Activated T-cell treated with anti-CD3 and anti-CD28 coated beads, Interleukin-2, amount 50 U/mL, for 4 hours (primary cell): ENCODE results near the gene FLOT1. TPM values are rescaled to one million over a fixed set of nuclear protein-coding genes. Genes with fewer than 3 reads are reported as not detected.

Experiments
- ATAC-seq, 2 donors: fragments of 200-7000 bp; cut with Tn5 transposase; one replicate each; pipeline ENCODE4 v1.10.0; 2021
- DNase-seq: peaks from one replicate; pipeline ENCODE4 v3.0.0-alpha.2; 2020
- H3K27me3 Mint-ChIP-seq: one replicate; pipeline ENCODE4 v1.8.0; 2021; ENCODE audit warnings: low read depth, mixed read lengths
- H3K36me3 Mint-ChIP-seq: one replicate; pipeline ENCODE4 v1.8.0; 2022; ENCODE audit warnings: mixed read lengths; ENCODE audit not compliant: insufficient read depth
- H3K4me1 Mint-ChIP-seq: one replicate; pipeline ENCODE4 v1.8.0; 2021; ENCODE audit warnings: low read depth, mixed read lengths
- H3K4me3 Mint-ChIP-seq: one replicate; pipeline ENCODE4 v1.8.0; 2021; ENCODE audit warnings: mild to moderate bottlenecking, moderate library complexity, mixed read lengths
- H3K9me3 Mint-ChIP-seq: one replicate; pipeline ENCODE4 v1.8.0; 2021; ENCODE audit warnings: mixed read lengths
- total RNA-seq, 3 donors: library from RNA; stranded (reverse); gene quantifications; one replicate each; pipeline ENCODE4 v1.2.1, GENCODE V29; 2021

FLOT1 gene
- total RNA-seq, 3 donors from 2014 or later = 93.0 to 98.1 (median 95.0) TPM

DNA sequence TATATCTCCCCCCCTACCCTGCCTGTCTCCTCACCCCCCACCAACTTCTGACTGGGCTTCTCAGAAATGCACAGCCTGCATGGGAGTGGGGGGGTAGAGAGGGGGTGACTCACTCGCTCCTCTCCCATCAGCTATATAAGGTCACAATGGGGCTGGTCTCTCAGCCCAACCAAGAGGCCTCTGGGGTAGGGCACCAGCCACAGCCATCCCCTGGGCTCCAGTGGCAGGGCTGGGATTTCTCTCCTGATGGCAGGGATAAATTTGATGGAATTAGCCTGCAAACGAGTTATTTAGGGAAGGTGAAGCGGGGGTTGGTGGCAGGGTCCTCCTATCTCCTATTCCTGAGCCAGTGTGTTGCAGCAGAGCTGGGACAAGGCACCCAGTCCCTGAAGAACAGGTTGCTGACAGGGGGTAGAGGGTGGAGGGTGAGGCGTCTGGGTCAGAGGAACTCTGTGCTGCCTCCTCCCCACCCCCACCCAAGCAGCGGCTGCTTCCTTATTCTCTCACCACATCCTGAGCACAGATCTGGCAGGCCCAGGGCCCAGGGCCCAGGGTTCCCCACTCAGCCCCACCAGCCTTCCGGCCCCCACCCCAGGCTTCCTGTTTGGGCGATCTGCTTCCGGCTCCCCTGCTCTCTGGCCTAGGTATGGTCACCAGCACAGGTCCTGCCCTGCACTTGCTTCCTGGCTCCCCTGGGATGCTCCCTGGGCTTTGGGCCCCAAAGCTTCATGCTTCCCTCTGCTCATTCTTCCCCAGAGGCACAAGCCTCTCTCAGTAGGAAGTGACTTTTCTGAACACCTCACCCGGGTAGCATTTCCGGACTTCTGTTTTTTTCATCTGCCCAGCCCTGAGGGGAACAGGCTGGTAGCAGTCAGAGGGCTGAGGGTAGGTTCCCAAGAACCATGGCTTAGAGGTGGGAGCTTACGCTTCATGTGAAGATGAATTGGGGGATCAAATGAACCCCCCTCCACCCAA is 60.1 kb downstream of the FLOT1 start:
- Mint-ChIP-seq H3K27me3 (no peaks in the 10 kb centered on the region), H3K4me1 (peaks cover 26% of the 10 kb centered on the region), H3K9me3 (no peaks in the 10 kb centered on the region), H3K4me3 (peak overlapping the region; percentile 100), H3K36me3 (peaks cover 41% of the 10 kb centered on the region)
- ATAC-seq = peak; percentile 71 to 72
- peak; percentile 86 for DNase-seq

DNA sequence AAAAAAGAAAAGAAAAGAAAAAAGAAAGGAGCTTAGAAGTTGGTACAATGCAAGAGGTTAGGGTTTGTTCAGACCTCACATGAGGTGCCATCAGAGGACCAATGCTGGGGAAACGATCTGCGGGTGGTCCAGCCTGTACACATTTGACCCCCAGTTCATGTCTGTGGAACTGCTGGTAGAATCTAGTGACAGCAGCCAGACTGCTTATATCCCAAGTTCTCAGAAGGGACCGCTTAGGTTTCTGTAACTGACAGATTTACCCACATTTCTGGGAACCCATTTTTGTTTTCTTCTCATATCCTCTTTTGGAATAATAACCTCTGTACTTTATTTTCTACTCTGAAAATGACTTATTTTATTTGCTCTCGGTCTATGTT is 60.7 kb downstream of the FLOT1 start:
- no peaks in the 10 kb centered on the region for H3K27me3 Mint-ChIP-seq
- peaks cover 26% of the 10 kb centered on the region for H3K4me1 Mint-ChIP-seq
- ATAC-seq = peak in 1 of 2 donors; percentile 0
- H3K36me3 Mint-ChIP-seq = peaks cover 44% of the 10 kb centered on the region
- H3K4me3 Mint-ChIP-seq = peak overlapping the region; percentile 100
- DNase-seq = no peak
- H3K9me3 Mint-ChIP-seq = no peaks in the 10 kb centered on the region

DNA sequence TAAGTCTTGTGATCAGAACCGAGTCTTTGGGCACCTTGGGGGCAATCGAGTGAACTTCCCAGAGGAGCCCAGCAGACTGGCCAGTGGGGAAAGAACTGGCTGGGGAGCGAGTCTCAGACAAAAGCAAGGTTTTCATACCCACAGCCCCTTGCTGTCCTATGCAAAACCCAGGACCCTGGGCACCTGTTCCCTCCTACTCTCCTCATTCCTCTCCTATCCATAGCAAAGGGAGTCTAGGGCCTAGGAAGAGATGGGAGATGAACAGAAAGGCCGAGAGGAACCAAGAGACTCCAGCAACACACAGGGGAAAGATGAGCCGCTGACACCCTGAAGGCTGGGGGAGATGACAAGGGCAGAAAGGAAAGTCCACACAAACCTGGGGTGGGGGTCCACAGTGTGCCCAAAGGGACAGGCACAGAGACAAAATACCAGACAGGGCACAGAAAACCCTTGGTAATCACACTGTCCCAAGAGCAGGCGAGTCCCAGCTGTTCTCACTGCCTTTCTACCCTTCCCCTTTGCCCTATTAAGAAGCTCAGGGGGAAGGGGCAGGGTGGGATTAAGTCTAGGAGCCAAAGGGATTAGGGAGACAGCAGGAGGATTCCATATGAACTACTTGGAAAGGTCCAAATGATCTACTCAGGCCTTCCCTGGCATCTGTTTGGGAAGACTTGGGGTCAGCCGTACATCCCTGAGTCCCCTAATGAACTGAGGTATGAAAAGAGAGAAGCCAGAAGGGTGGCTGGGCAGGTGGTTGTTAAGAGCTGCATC is 62.5 kb downstream of the FLOT1 start:
- peaks cover 46% of the 10 kb centered on the region for H3K36me3 Mint-ChIP-seq
- H3K27me3 Mint-ChIP-seq = no peaks in the 10 kb centered on the region
- no peaks in the 10 kb centered on the region for H3K9me3 Mint-ChIP-seq
- ATAC-seq (no peak), DNase-seq (no peak)
- H3K4me1 Mint-ChIP-seq = peaks cover 32% of the 10 kb centered on the region
- H3K4me3 Mint-ChIP-seq = peak overlapping the region; percentile 100

DNA sequence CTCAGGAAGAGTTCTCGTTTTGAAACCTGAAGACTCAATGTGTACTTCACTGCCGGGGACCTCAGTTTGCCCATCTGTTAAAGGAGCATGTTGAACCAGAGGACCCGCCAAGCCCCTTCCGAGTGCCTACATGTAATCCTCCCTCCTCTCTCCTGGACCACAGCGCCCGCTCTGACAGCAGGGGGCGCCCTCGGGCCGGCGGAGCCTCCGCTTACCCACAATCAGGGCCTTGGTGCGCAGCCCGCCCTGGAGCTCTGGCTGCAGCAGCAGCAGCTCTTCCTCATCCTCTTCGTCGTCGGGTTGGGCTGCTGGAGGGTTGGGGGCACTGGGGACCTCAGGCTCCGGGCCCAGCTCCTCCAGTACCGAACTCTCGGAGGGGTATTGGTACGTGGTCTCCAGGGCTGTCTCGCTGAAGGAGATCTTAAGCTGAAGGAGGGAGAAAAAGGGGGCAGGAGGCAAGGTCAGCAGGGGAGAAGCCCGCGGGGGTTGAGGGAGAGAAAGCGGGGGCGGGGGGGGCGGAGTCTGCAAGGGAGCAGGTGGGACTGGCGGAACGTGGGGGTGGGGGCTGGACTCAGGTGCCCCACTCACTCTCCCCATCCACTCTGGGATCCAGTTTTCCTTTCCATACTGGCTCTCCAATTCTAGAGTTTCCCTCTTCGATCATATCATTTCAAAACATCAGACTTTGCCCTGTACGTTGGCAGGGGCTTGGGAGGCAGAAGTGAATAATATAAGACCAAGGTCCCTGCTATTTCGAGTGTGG is 63.3 kb downstream of the FLOT1 start:
- H3K4me3 Mint-ChIP-seq = peak overlapping the region; percentile 100
- ATAC-seq = peak; percentile 50 to 59
- DNase-seq = peak; percentile 94
- H3K27me3 Mint-ChIP-seq = no peaks in the 10 kb centered on the region
- H3K9me3 Mint-ChIP-seq = no peaks in the 10 kb centered on the region
- H3K4me1 Mint-ChIP-seq = peaks cover 32% of the 10 kb centered on the region
- peaks cover 44% of the 10 kb centered on the region for H3K36me3 Mint-ChIP-seq

Other genes starting within 250 kb of the FLOT1 start
- 100 to 1,000 TPM; 134 to 142 (median 138) TPM for gene GNL1, start 186.2 kb downstream of the FLOT1 start, total RNA-seq
- gene PRR3, start 185.4 kb downstream of the FLOT1 start, total RNA-seq = 10 to 100 TPM; 41.3 to 49.3 (median 43.8) TPM
- 100 to 1,000 TPM; 167 to 181 (median 181) TPM for gene ABCF1, start 171.2 kb downstream of the FLOT1 start, total RNA-seq
- 100 to 1,000 TPM; 102 to 106 (median 106) TPM for gene PPP1R10, start 125.4 kb downstream of the FLOT1 start, total RNA-seq
- gene MRPS18B, start 124.8 kb downstream of the FLOT1 start, total RNA-seq = 100 to 1,000 TPM in 2 of 3 donors, 10 to 100 TPM in 1; 98.6 to 108 (median 103) TPM
- 10 to 100 TPM in 1 of 3 donors, 1 to 10 TPM in 2; 5.9 to 10.3 (median 9.5) TPM for gene ATAT1, start 115.8 kb downstream of the FLOT1 start, total RNA-seq
- gene C6orf136, start 95.6 kb downstream of the FLOT1 start, total RNA-seq = 10 to 100 TPM; 34.7 to 36.7 (median 36.6) TPM
- 10 to 100 TPM; 54.2 to 57.2 (median 54.8) TPM for gene DHX16, start 69.7 kb downstream of the FLOT1 start, total RNA-seq
- gene PPP1R18, start 56.0 kb downstream of the FLOT1 start, total RNA-seq = 100 to 1,000 TPM; 148 to 176 (median 148) TPM
- 10 to 100 TPM in 2 of 3 donors, 1 to 10 TPM in 1; 9.7 to 10.5 (median 10.2) TPM for gene NRM, start 51.7 kb downstream of the FLOT1 start, total RNA-seq
- 10 to 100 TPM; 65.4 to 69.5 (median 65.8) TPM for gene MDC1, start 25.4 kb downstream of the FLOT1 start, total RNA-seq
- 1,000 to 10,000 TPM; 1,153 to 1,485 (median 1,301) TPM for gene TUBB, start 22.3 kb downstream of the FLOT1 start, total RNA-seq
- 100 to 1,000 TPM; 519 to 552 (median 531) TPM for gene IER3, start 1.9 kb upstream of the FLOT1 start, total RNA-seq
- gene DDR1, start 141.8 kb upstream of the FLOT1 start, total RNA-seq = 10 to 100 TPM; 13.9 to 23.1 (median 14.2) TPM
- gene GTF2H4, start 165.5 kb upstream of the FLOT1 start, total RNA-seq = 10 to 100 TPM; 69.6 to 74.0 (median 73.8) TPM
- 10 to 100 TPM; 73.6 to 95.1 (median 79.3) TPM for gene VARS2, start 171.6 kb upstream of the FLOT1 start, total RNA-seq
- under 1 TPM in 1 of 3 donors, not detected in 2; 0.28 TPM for gene SFTA2, start 189.5 kb upstream of the FLOT1 start, total RNA-seq
- gene MUCL3, start 198.3 kb upstream of the FLOT1 start, total RNA-seq = under 1 TPM in 1 of 3 donors, not detected in 2; 0.03 TPM
- not detected for gene MUC21, start 241.0 kb upstream of the FLOT1 start, total RNA-seq